ENCODE measurements around the gene CNN2. TPM values are rescaled to one million over a fixed set of nuclear protein-coding genes. Genes with fewer than 3 reads are reported as not detected.

Gene CNN2
- total RNA-seq, 2 donors from 2014 or later: 426 to 469 TPM

- H3K9me3 ChIP-seq (ENCODE audit: control insufficient read depth, low read length): peaks cover 18% of the 10 kb centered on the region
- Mint-ChIP-seq H3K27ac (no peak overlapping the region), H3K4me1 (no peaks in the 10 kb centered on the region), H3K36me3 (ENCODE audit: low read depth) (peaks cover 30% of the 10 kb centered on the region), H3K9me3 (no peaks in the 10 kb centered on the region), H3K27me3 (ENCODE audit: insufficient read depth) (no peaks in the 10 kb centered on the region), H3K4me3 (no peak overlapping the region)
- H3K36me3 ChIP-seq (ENCODE audit: control insufficient read depth, insufficient read depth, low read length): peaks cover 32% of the 10 kb centered on the region
- H3K4me1 ChIP-seq (ENCODE audit: control insufficient read depth, insufficient read depth, low read length): no peaks in the 10 kb centered on the region
- TF ChIP-seq, protein P1, sequence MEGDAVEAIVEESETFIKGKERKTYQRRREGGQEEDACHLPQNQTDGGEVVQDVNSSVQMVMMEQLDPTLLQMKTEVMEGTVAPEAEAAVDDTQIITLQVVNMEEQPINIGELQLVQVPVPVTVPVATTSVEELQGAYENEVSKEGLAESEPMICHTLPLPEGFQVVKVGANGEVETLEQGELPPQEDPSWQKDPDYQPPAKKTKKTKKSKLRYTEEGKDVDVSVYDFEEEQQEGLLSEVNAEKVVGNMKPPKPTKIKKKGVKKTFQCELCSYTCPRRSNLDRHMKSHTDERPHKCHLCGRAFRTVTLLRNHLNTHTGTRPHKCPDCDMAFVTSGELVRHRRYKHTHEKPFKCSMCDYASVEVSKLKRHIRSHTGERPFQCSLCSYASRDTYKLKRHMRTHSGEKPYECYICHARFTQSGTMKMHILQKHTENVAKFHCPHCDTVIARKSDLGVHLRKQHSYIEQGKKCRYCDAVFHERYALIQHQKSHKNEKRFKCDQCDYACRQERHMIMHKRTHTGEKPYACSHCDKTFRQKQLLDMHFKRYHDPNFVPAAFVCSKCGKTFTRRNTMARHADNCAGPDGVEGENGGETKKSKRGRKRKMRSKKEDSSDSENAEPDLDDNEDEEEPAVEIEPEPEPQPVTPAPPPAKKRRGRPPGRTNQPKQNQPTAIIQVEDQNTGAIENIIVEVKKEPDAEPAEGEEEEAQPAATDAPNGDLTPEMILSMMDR (conservative IDR thresholded peaks at IDR 0.05): no peak
- 92 to 97% methylated on average over 26 to 31 of the region's 31 CpGs for WGBS, 2 experiments (ENCODE audit: insufficient coverage in 1 of 2, insufficient read length in 1 of 2)
- H3K9ac ChIP-seq (ENCODE audit: extremely low read depth, low read length, poor library complexity, severe bottlenecking): no peak overlapping the region
- no peak overlapping the region for H3K4me3 ChIP-seq (ENCODE audit: low read length)
- no peak for DNase-seq
- no peak overlapping the region for H3K27ac ChIP-seq (ENCODE audit: low read depth, low read length)
- no peaks in the 10 kb centered on the region for H3K27me3 ChIP-seq (ENCODE audit: control insufficient read depth, insufficient read depth, low read length, poor library complexity, severe bottlenecking)
These were observed 27.0 kb downstream of the CNN2 start for GRCh38 chr19:1053176-1054101.

DNA sequence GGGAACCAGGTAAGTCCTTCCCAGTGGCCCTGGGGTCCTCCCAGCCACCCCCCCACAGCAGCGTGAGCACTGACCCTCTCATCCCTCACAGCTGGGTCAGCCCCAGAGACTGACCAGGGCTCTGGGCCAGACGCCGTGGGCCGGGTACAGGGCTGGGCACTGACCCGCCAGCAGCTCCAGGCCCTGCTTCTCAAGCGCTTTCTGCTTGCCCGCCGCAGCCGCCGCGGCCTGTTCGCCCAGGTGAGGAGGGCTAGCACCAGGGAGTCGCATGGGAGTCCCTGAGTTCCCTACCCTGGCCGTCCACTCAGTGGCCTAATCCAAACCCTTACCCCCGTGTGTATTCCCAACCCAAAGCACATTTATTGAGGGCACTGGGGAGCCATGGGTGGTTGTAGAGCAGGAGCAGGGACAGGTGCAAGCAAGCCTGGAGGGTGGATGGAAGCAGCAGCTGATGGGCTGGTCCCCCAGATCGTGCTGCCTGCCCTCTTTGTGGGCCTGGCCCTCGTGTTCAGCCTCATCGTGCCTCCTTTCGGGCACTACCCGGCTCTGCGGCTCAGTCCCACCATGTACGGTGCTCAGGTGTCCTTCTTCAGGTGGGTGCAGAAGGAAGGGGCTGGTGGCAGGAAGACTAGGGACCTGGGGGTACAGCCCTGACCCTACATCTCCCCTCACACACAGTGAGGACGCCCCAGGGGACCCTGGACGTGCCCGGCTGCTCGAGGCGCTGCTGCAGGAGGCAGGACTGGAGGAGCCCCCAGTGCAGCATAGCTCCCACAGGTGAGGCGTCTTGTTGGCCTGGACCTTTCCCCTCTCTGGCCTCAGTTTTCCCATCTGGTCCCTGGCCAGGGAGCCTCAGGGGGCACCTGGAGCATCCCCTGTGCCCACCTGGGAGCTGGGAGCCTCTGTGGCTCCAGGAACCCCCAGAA lies 28.0 kb downstream of the CNN2 start:
- TF ChIP-seq, protein P1 (conservative IDR thresholded peaks at IDR 0.05): no peak
- no peaks in the 10 kb centered on the region for H3K27me3 Mint-ChIP-seq (ENCODE audit: insufficient read depth)
- Histone ChIP-seq H3K4me1 (ENCODE audit: control insufficient read depth, insufficient read depth, low read length) (no peaks in the 10 kb centered on the region), H3K4me3 (ENCODE audit: low read length) (no peak overlapping the region), H3K27ac (ENCODE audit: low read depth, low read length) (no peak overlapping the region), H3K27me3 (ENCODE audit: control insufficient read depth, insufficient read depth, low read length, poor library complexity, severe bottlenecking) (no peaks in the 10 kb centered on the region), H3K36me3 (ENCODE audit: control insufficient read depth, insufficient read depth, low read length) (peaks cover 37% of the 10 kb centered on the region), H3K9ac (ENCODE audit: extremely low read depth, low read length, poor library complexity, severe bottlenecking) (no peak overlapping the region), H3K9me3 (ENCODE audit: control insufficient read depth, low read length) (peaks cover 18% of the 10 kb centered on the region)
- H3K27ac Mint-ChIP-seq: no peak overlapping the region
- no peaks in the 10 kb centered on the region for H3K9me3 Mint-ChIP-seq
- no peak for DNase-seq
- no peak overlapping the region for H3K4me3 Mint-ChIP-seq
- WGBS, 2 experiments (ENCODE audit: insufficient coverage in 1 of 2, insufficient read length in 1 of 2): 89 to 96% methylated on average over 7 to 28 of the region's 28 CpGs
- H3K4me1 Mint-ChIP-seq: no peaks in the 10 kb centered on the region
- H3K36me3 Mint-ChIP-seq (ENCODE audit: low read depth): peaks cover 31% of the 10 kb centered on the region

DNA sequence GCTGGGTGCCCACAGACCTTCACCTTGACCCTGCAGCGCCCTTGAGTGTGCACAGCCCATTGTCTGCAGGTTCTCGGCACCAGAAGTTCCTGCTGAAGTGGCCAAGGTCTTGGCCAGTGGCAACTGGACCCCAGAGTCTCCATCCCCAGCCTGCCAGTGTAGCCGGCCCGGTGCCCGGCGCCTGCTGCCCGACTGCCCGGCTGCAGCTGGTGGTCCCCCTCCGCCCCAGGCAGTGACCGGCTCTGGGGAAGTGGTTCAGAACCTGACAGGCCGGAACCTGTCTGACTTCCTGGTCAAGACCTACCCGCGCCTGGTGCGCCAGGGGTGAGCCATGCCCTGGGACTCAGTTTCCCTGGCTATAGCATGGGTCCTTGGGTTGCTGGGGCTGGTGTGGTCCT lies 28.6 kb downstream of the CNN2 start:
- Mint-ChIP-seq H3K4me3 (no peak overlapping the region), H3K36me3 (ENCODE audit: low read depth) (peaks cover 31% of the 10 kb centered on the region), H3K27me3 (ENCODE audit: insufficient read depth) (no peaks in the 10 kb centered on the region), H3K9me3 (no peaks in the 10 kb centered on the region), H3K4me1 (no peaks in the 10 kb centered on the region), H3K27ac (no peak overlapping the region)
- Histone ChIP-seq H3K4me3 (ENCODE audit: low read length) (no peak overlapping the region), H3K9me3 (ENCODE audit: control insufficient read depth, low read length) (peaks cover 18% of the 10 kb centered on the region), H3K9ac (ENCODE audit: extremely low read depth, low read length, poor library complexity, severe bottlenecking) (no peak overlapping the region), H3K36me3 (ENCODE audit: control insufficient read depth, insufficient read depth, low read length) (peaks cover 37% of the 10 kb centered on the region), H3K27ac (ENCODE audit: low read depth, low read length) (no peak overlapping the region), H3K27me3 (ENCODE audit: control insufficient read depth, insufficient read depth, low read length, poor library complexity, severe bottlenecking) (no peaks in the 10 kb centered on the region), H3K4me1 (ENCODE audit: control insufficient read depth, insufficient read depth, low read length) (no peaks in the 10 kb centered on the region)
- TF ChIP-seq, protein P1 (conservative IDR thresholded peaks at IDR 0.05): no peak
- 94% methylated on average over 13 to 14 of the region's 14 CpGs for WGBS, 2 experiments (ENCODE audit: insufficient coverage in 1 of 2, insufficient read length in 1 of 2)
- DNase-seq: no peak
